A673 (cell line): Measurements from ENCODE around the gene TJP1. TPM values are rescaled to one million over a fixed set of nuclear protein-coding genes. Genes with fewer than 3 reads are reported as not detected.

Experiments used
- BruUV-seq: library from RNA; stranded (reverse); fragments of 400-500 nt; replicated peaks from 2 replicates; lab custom pipeline; 2021; lab: Mats Ljungman, UMichigan
- CTCF ChIA-PET: fragments of 300-600 bp; sonication (Branson Sonifier 250); formaldehyde crosslinking; loops from one replicate; lab custom pipeline; 2022; ENCODE audit warnings: antibody characterized with exemption; lab: Charles Lee
- POLR2A ChIA-PET: fragments of 300-600 bp; sonication (Branson Sonifier 250); formaldehyde crosslinking; loops from one replicate; lab custom pipeline; 2022; ENCODE audit warnings: antibody characterized with exemption; ENCODE audit not compliant: low non-redundant PET; lab: Charles Lee
- DNase-seq: peaks from one replicate; pipeline ENCODE4 v3.0.0-alpha.2; 2015; ENCODE audit warnings: low spot score
- H3K27ac ChIP-seq: fragments of 200-600 bp; sonication (generic); 2 replicates; pipeline ENCODE4 v1.5.1; 2016; ENCODE audit warnings: mixed run types, low read depth, mild to moderate bottlenecking, mixed read lengths, antibody characterized with exemption, low read length; ENCODE audit not compliant: poor library complexity, severe bottlenecking
- H3K27me3 ChIP-seq: fragments of 200-600 bp; sonication (generic); replicated peaks from 2 replicates; pipeline ENCODE4 v1.6.1; 2017; ENCODE audit warnings: mixed run types, low read depth, mild to moderate bottlenecking, mixed read lengths, antibody characterized with exemption, low read length; ENCODE audit not compliant: insufficient read depth, poor library complexity
- H3K36me3 ChIP-seq: fragments of 200-600 bp; sonication (generic); 2 replicates; pipeline ENCODE4 v1.6.1; 2016; ENCODE audit warnings: mixed run types, mild to moderate bottlenecking, mixed read lengths, antibody characterized with exemption, low read length; ENCODE audit not compliant: insufficient read depth, poor library complexity, severe bottlenecking
- H3K4me1 ChIP-seq: fragments of 200-600 bp; sonication (generic); 2 replicates; pipeline ENCODE4 v1.6.1; 2017; ENCODE audit warnings: mixed run types, mild to moderate bottlenecking, mixed read lengths, antibody characterized with exemption, low read length; ENCODE audit not compliant: insufficient read depth, poor library complexity, severe bottlenecking
- H3K4me3 ChIP-seq: fragments of 200-600 bp; sonication (generic); 2 replicates; pipeline ENCODE4 v1.5.1; 2016; ENCODE audit warnings: low read depth, mixed run types, mild to moderate bottlenecking, mixed read lengths, low read length; ENCODE audit not compliant: poor library complexity, severe bottlenecking
- H3K9me3 ChIP-seq: fragments of 200-600 bp; sonication (generic); 2 replicates; pipeline ENCODE4 v1.6.1; 2016; ENCODE audit warnings: mixed run types, low read depth, mild to moderate bottlenecking, mixed read lengths, antibody characterized with exemption, low read length; ENCODE audit not compliant: poor library complexity, severe bottlenecking
- CTCF ChIP-seq: fragments of 300-800, 200-600 bp; sonication (generic); conservative IDR thresholded peaks from 2 replicates; pipeline ENCODE4 v1.5.1; 2017; ENCODE audit warnings: low read depth, mild to moderate bottlenecking, antibody characterized with exemption, low read length, moderate library complexity, mixed read lengths
- EZH2 ChIP-seq: fragments of 200-600 bp; sonication (generic); IDR thresholded peaks from 2 replicates; pipeline ENCODE4 v1.6.1; 2017; ENCODE audit warnings: borderline replicate concordance, low read depth, mild to moderate bottlenecking, mixed read lengths, antibody characterized with exemption, low read length; ENCODE audit not compliant: poor library complexity, severe bottlenecking
- intact Hi-C: fragments of 100-400 bp; cut with micrococcal nuclease; formaldehyde crosslinking; loops from one replicate; pipeline ENCODE4 v1.10.0; 2022; ENCODE audit not compliant: unreplicated experiment
- total RNA-seq: library from RNA; stranded (reverse); gene quantifications from 2 replicates; pipeline ENCODE4 v1.2.3, GENCODE V29; 2021

TJP1 gene
- total RNA-seq, 1 experiment from 2014 or later = 34.7 TPM

GRCh38 chr15:29687939-29688505, 134.2 kb downstream of the TJP1 start:
- TF ChIP-seq CTCF = no peak
- TF ChIP-seq EZH2 = no peak
- CTCF ChIA-PET = no interaction called here
- no peak overlapping the region for H3K27ac ChIP-seq
- POLR2A ChIA-PET = no interaction called here
- no peaks in the 10 kb centered on the region for H3K9me3 ChIP-seq
- H3K27me3 ChIP-seq = no peaks in the 10 kb centered on the region
- BruUV-seq = no TSS peak
- no peaks in the 10 kb centered on the region for H3K4me1 ChIP-seq
- DNase-seq = no peak
- H3K36me3 ChIP-seq = no peaks in the 10 kb centered on the region
- no peak overlapping the region for H3K4me3 ChIP-seq
- intact Hi-C loops = no loop called here

GRCh38 chr15:29687204-29687815, 135.0 kb downstream of the TJP1 start:
- no peak for DNase-seq
- H3K9me3 ChIP-seq = no peaks in the 10 kb centered on the region
- BruUV-seq = no TSS peak
- ChIA-PET POLR2A (no interaction called here), CTCF (no interaction called here)
- TF ChIP-seq CTCF (no peak), EZH2 (no peak)
- H3K4me1 ChIP-seq = no peaks in the 10 kb centered on the region
- H3K36me3 ChIP-seq = no peaks in the 10 kb centered on the region
- intact Hi-C loops = no loop called here
- no peaks in the 10 kb centered on the region for H3K27me3 ChIP-seq
- H3K27ac ChIP-seq = no peak overlapping the region
- H3K4me3 ChIP-seq = no peak overlapping the region

GRCh38 chr15:29686445-29687203, 135.6 kb downstream of the TJP1 start:
- DNase-seq = no peak
- Histone ChIP-seq H3K27me3 (no peaks in the 10 kb centered on the region), H3K4me1 (no peaks in the 10 kb centered on the region), H3K9me3 (no peaks in the 10 kb centered on the region), H3K27ac (no peak overlapping the region), H3K36me3 (no peaks in the 10 kb centered on the region), H3K4me3 (no peak overlapping the region)
- intact Hi-C loops = no loop called here
- TF ChIP-seq CTCF (no peak), EZH2 (no peak)
- POLR2A ChIA-PET = no interaction called here
- BruUV-seq = no TSS peak
- CTCF ChIA-PET = no interaction called here
